HG03135 (cell line): ENCODE measurements around the gene CLCNKA.
A peak's percentile ranks its signal among the peaks of the same experiment; 100 is the strongest.
"Not testable (repeated sequence)": the region's sequence is repeated elsewhere in the genome, so short reads cannot be mapped to it uniquely, and the experiment has no call there.

ENCODE experiments used
- ATAC-seq: cut with Tn5 transposase; IDR thresholded peaks from one replicate; pipeline ENCODE4 v1.9.1; 2021; ENCODE audit warnings: mild to moderate bottlenecking, moderate library complexity; ENCODE audit not compliant: unreplicated experiment

The CLCNKA gene

GRCh38 chr1:16021681-16022080 lies at the start of gene CLCNKA:
Gene CLCNKA (plus strand): TSS chr1:16022036. CDS start chr1:16022620, 584 bp downstream.
- no peak for ATAC-seq

GRCh38 chr1:15972409-15972808 lies 49.4 kb upstream of the CLCNKA start:
- no peak for ATAC-seq

GRCh38 chr1:15973772-15974171 lies 48.1 kb upstream of the CLCNKA start:
- ATAC-seq = no peak

GRCh38 chr1:15974855-15975254 lies 47.0 kb upstream of the CLCNKA start:
- peak; percentile 36 for ATAC-seq

- peak; percentile 75 for ATAC-seq
Observed at GRCh38 chr1:15975358-15975804, 46.5 kb upstream of the CLCNKA start.

GRCh38 chr1:15975805-15976680 lies 45.8 kb upstream of the CLCNKA start, which contains the start of gene ZBTB17:
Gene ZBTB17 (minus strand): TSS chr1:15976101. CDS start chr1:15948495, 27,606 bp downstream.
- ATAC-seq = peak; percentile 76

- ATAC-seq = not testable (repeated sequence)
Observed at GRCh38 chr1:15977947-15978346, 43.9 kb upstream of the CLCNKA start.

- no peak for ATAC-seq
Observed at GRCh38 chr1:15981679-15982078, 40.2 kb upstream of the CLCNKA start.

- ATAC-seq = no peak
Observed at GRCh38 chr1:15983275-15983674, 38.6 kb upstream of the CLCNKA start.

- no peak for ATAC-seq
Observed at GRCh38 chr1:15985611-15986297, 36.1 kb upstream of the CLCNKA start.

GRCh38 chr1:15988856-15989736 lies 32.7 kb upstream of the CLCNKA start:
- ATAC-seq = no peak

- ATAC-seq = no peak
Observed at GRCh38 chr1:15989776-15990175, 32.1 kb upstream of the CLCNKA start.

GRCh38 chr1:15991427-15992186 lies 30.2 kb upstream of the CLCNKA start:
- no peak for ATAC-seq

- no peak for ATAC-seq
Observed at GRCh38 chr1:15992187-15992553, 29.7 kb upstream of the CLCNKA start.

GRCh38 chr1:15992582-15993500 lies 29.0 kb upstream of the CLCNKA start:
- ATAC-seq = no peak

GRCh38 chr1:15993666-15994065 lies 28.2 kb upstream of the CLCNKA start:
- no peak for ATAC-seq

GRCh38 chr1:15994081-15994480 lies 27.8 kb upstream of the CLCNKA start:
- ATAC-seq = no peak

- ATAC-seq = no peak
Observed at GRCh38 chr1:15994590-15995351, 27.1 kb upstream of the CLCNKA start.
